Testis (tissue), 3 donors: Measurements from ENCODE around the gene PEX16. TPM values are rescaled to one million over a fixed set of nuclear protein-coding genes. Genes with fewer than 3 reads are reported as not detected.

ENCODE experiments used
- DNase-seq: peaks from one replicate; pipeline ENCODE4 v3.0.0-alpha.2; 2019
- H3K27ac ChIP-seq, 2 donors: fragments of 200-600 bp; sonication (generic); one replicate each; pipeline ENCODE4 v1.5.1; 2019
- H3K27me3 ChIP-seq: fragments of 200-600 bp; sonication (generic); one replicate; pipeline ENCODE4 v1.5.1; 2019
- H3K36me3 ChIP-seq: fragments of 200-600 bp; sonication (generic); one replicate; pipeline ENCODE4 v1.5.1; 2017; ENCODE audit warnings: low read depth; ENCODE audit errors: missing control alignments
- H3K4me1 ChIP-seq: fragments of 200-600 bp; sonication (generic); one replicate; pipeline ENCODE4 v1.5.1; 2019
- H3K4me3 ChIP-seq, 2 donors: fragments of 200-600 bp; sonication (generic); one replicate each; pipeline ENCODE4 v1.5.1; 2017 to 2019
- H3K9me3 ChIP-seq: fragments of 200-600 bp; sonication (generic); one replicate; pipeline ENCODE4 v1.5.1; 2017
- CTCF ChIP-seq, 3 experiments: fragments of 450-650 bp in 2 of 3; fragments of 200-600 bp in 1 of 3; sonication (generic) in 1 of 3; IDR thresholded peaks; one replicate each; pipeline ENCODE4 v1.5.1; 2016 to 2019; ENCODE audit warnings: antibody characterized with exemption in 3 of 3, mild to moderate bottlenecking in 2 of 3, moderate library complexity in 1 of 3
- POLR2A ChIP-seq: fragments of 450-650 bp; IDR thresholded peaks from one replicate; pipeline ENCODE4 v1.6.1; 2017; ENCODE audit warnings: antibody characterized with exemption, mild to moderate bottlenecking, moderate library complexity
- WGBS, 2 donors: methylation state at CpG; one replicate each; pipeline ENCODE4 v1.1.5; 2018; 5-methylcytosine and 5-hydroxymethylcytosine counted together
- intact Hi-C: fragments of 100-400 bp; cut with DNase I; formaldehyde crosslinking; loops from one replicate; pipeline ENCODE4 v1.15.1; 2023; ENCODE audit warnings: low total_unique reads
- polyA plus RNA-seq: library from polyadenylated mRNA; stranded (reverse); fragments of 350-450 nt; fragmentation: Illumina TruSeq; extraction: RNeasy Lipid Tissue Mini Kit (QIAGEN cat#74804); gene quantifications from one replicate; pipeline ENCODE4 v1.2.3, GENCODE V29; 2014; ENCODE audit warnings: low read depth, low replicate concordance; ENCODE audit not compliant: insufficient read depth
- total RNA-seq, 2 donors: library from RNA; depleted of rRNA; stranded (reverse); fragments of >200 nt; gene quantifications; one replicate each; pipeline ENCODE4 v1.2.3, GENCODE V29; 2016

The PEX16 gene
- total and polyA plus RNA-seq, 3 donors from 2014 or later: 40.2 to 42.0 (median 41.4) TPM

GRCh38 chr11:45885921-45886721 is 31.6 kb downstream of the PEX16 start:
- WGBS, 2 donors: 16 to 21% methylated on average over 16 to 43 of the region's 43 CpGs
- H3K4me1 ChIP-seq: no peaks in the 10 kb centered on the region
- peak overlapping the region; percentile 54 to 62 for H3K4me3 ChIP-seq
- DNase-seq: no peak
- H3K36me3 ChIP-seq: no peaks in the 10 kb centered on the region
- no peaks in the 10 kb centered on the region for H3K9me3 ChIP-seq
- intact Hi-C loops: no loop called here
- TF ChIP-seq CTCF (IDR thresholded peaks at IDR 0.05) (no peak), POLR2A (no peak)
- no peak overlapping the region for H3K27ac ChIP-seq
- H3K27me3 ChIP-seq: no peaks in the 10 kb centered on the region

GRCh38 chr11:45885274-45885920 is 32.3 kb downstream of the PEX16 start, which contains the start of gene MAPK8IP1:
Gene MAPK8IP1, plus strand, starts transcription at chr11:45885651. Its CDS starts 170 bp downstream, at chr11:45885821.
- H3K4me1 ChIP-seq: no peaks in the 10 kb centered on the region
- H3K9me3 ChIP-seq: no peaks in the 10 kb centered on the region
- TF ChIP-seq CTCF (IDR thresholded peaks at IDR 0.05) (no peak), POLR2A (no peak)
- 5 to 7% methylated on average over 3 to 26 of the region's 73 CpGs for whole genome bisulfite sequencing, 2 donors
- no peak within 1 kb of the TSS for H3K27ac ChIP-seq
- peak within 1 kb of the TSS; percentile 54 to 62 for H3K4me3 ChIP-seq
- DNase-seq: peak; percentile 65
- H3K27me3 ChIP-seq: no peaks in the 10 kb centered on the region
- intact Hi-C loops: no loop called here
- no peaks in the 10 kb centered on the region for H3K36me3 ChIP-seq

GRCh38 chr11:45884596-45885185 is 33.0 kb downstream of the PEX16 start:
- H3K36me3 ChIP-seq: no peaks in the 10 kb centered on the region
- H3K27me3 ChIP-seq: no peaks in the 10 kb centered on the region
- no peak for DNase-seq
- no peaks in the 10 kb centered on the region for H3K9me3 ChIP-seq
- H3K4me3 ChIP-seq: no peak overlapping the region
- H3K27ac ChIP-seq: no peak overlapping the region
- intact Hi-C loops: no loop called here
- H3K4me1 ChIP-seq: no peaks in the 10 kb centered on the region
- TF ChIP-seq POLR2A (no peak), CTCF (IDR thresholded peaks at IDR 0.05) (no peak)
- 80 to 85% methylated on average over 10 of the region's 10 CpGs for WGBS, 2 donors

- H3K4me1 ChIP-seq: no peaks in the 10 kb centered on the region
- no peak for TF ChIP-seq POLR2A
- no peak for TF ChIP-seq CTCF (IDR thresholded peaks at IDR 0.05)
- H3K4me3 ChIP-seq: no peak overlapping the region
- DNase-seq: no peak
- no peaks in the 10 kb centered on the region for H3K36me3 ChIP-seq
- H3K27ac ChIP-seq: no peak overlapping the region
- 65 to 82% methylated on average over 4 to 6 of the region's 6 CpGs for WGBS, 2 donors
- no peaks in the 10 kb centered on the region for H3K9me3 ChIP-seq
- intact Hi-C loops: no loop called here
- H3K27me3 ChIP-seq: no peaks in the 10 kb centered on the region
These were observed 35.8 kb downstream of the PEX16 start for GRCh38 chr11:45881708-45882368.
